ENCODE data around the gene FAM83G. TPM values are rescaled to one million over a fixed set of nuclear protein-coding genes. Genes with fewer than 3 reads are reported as not detected.

The FAM83G gene
- total and polyA plus RNA-seq, 2 donors (not counting 3 experiments of a cell fraction or from before 2014, with no cell fraction given), result 7.0 to 10.9 TPM

DNA sequence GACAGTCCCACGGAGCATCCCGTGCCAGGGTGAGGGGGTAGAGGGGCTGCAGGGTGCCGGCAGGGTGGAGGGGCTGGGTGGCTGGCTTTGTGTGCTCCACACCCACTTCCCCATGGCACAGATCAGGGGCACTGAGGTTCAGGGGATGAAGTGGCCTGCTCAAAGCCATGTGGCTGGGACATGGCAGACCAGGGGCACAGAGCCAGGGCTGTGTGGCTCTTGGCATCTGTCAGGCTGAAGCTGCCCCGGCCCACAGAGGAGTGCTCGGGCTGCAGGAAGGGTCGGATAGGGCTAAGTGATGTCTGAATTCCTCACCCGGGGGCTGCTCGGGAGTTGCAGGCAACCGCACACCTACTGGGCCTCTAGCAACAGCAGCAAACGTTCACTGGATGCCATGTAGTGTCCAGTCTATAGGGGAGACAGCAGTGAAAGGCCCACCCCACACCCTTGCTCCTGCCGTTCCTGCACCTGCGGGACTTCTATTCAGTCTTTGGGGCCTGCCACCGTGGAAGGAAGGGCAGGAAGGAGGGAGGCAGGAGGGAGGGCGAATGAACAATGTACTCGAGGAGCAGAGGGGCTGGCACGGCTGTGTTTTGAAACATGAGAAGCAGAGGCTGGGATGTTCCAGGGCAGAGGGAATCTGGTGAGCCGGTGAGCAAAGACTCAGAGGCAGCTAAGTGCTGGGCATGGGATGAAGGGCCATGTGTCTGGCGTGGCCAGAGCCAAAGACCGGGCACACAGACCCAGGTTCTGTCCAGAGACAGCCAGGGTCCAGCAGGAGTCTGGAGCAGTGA is 37.5 kb downstream of the FAM83G start:
- Histone ChIP-seq H3K36me3 (ENCODE audit: control insufficient read depth in 2 of 2, extremely low read depth in 1 of 2, insufficient read depth in 2 of 2, low read length in 2 of 2) (peaks cover 0 to 4% of the 10 kb centered on the region in 2 experiments), H3K79me2 (ENCODE audit: control insufficient read depth, insufficient read depth, low read length) (no peaks in the 10 kb centered on the region), H3K4me3 (replicated peaks in 1 of 3; ENCODE audit: insufficient read depth in 1 of 3, low read depth in 1 of 3, low read length in 3 of 3) (no peak overlapping the region), H3K9ac (replicated peaks; ENCODE audit: extremely low read depth, insufficient read depth, low read length) (no peak overlapping the region), H3K4me1 (ENCODE audit: control insufficient read depth, extremely low read depth, insufficient read depth, low read length) (peaks cover 31% of the 10 kb centered on the region), H3K9me3 (replicated peaks; ENCODE audit: control insufficient read depth, insufficient read depth, low read length) (no peaks in the 10 kb centered on the region), H4K20me1 (replicated peaks; ENCODE audit: control insufficient read depth, extremely low read depth, insufficient read depth, low read length) (no peaks in the 10 kb centered on the region), H2AFZ (ENCODE audit: low read depth, low read length) (no peak overlapping the region), H3K4me2 (ENCODE audit: insufficient read depth, low read length) (no peak overlapping the region), H3K27ac (ENCODE audit: insufficient read depth, low read depth, low read length) (no peak overlapping the region), H3K9me1 (replicated peaks; ENCODE audit: control insufficient read depth, extremely low read depth, insufficient read depth, low read length) (no peaks in the 10 kb centered on the region), H3K27me3 (ENCODE audit: control insufficient read depth in 2 of 2, insufficient read depth in 2 of 2, low read length in 2 of 2) (no peaks in the 10 kb centered on the region)
- ChIA-PET CTCF (no interaction called here), POLR2A (no interaction called here)
- no TSS peak for BruUV-seq (replicated peaks)
- dilution Hi-C loops (cut with MboI; ENCODE audit: extremely low pct_ligation_motif_present, low sequenced_read_pairs) (no loop called here), intact Hi-C loops (cut with micrococcal nuclease) (no loop called here)
- TF ChIP-seq, protein P1, sequence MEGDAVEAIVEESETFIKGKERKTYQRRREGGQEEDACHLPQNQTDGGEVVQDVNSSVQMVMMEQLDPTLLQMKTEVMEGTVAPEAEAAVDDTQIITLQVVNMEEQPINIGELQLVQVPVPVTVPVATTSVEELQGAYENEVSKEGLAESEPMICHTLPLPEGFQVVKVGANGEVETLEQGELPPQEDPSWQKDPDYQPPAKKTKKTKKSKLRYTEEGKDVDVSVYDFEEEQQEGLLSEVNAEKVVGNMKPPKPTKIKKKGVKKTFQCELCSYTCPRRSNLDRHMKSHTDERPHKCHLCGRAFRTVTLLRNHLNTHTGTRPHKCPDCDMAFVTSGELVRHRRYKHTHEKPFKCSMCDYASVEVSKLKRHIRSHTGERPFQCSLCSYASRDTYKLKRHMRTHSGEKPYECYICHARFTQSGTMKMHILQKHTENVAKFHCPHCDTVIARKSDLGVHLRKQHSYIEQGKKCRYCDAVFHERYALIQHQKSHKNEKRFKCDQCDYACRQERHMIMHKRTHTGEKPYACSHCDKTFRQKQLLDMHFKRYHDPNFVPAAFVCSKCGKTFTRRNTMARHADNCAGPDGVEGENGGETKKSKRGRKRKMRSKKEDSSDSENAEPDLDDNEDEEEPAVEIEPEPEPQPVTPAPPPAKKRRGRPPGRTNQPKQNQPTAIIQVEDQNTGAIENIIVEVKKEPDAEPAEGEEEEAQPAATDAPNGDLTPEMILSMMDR (IDR thresholded peaks at IDR 0.05; ENCODE audit: extremely low read depth in 1 of 2, insufficient read depth in 1 of 2, low read depth in 1 of 2, low read length in 2 of 2), result no peak
- TF ChIP-seq MYC (IDR thresholded peaks at IDR 0.05; ENCODE audit: low read depth, low read length) (no peak), FOS (IDR thresholded peaks at IDR 0.05; ENCODE audit: borderline replicate concordance, insufficient read depth, low read length) (no peak), POLR2A (IDR thresholded peaks at IDR 0.05; ENCODE audit: low read depth, low read length) (no peak), EZH2 (IDR thresholded peaks at IDR 0.05; ENCODE audit: borderline replicate concordance, low read depth, low read length, severe bottlenecking) (no peak), JUN (IDR thresholded peaks at IDR 0.05; ENCODE audit: borderline replicate concordance, insufficient read depth, insufficient read length, low read depth) (no peak), GATA2 (IDR thresholded peaks at IDR 0.05; ENCODE audit: insufficient read depth, insufficient read length, low read depth, low read length) (no peak), POLR2AphosphoS5 (IDR thresholded peaks at IDR 0.05; ENCODE audit: insufficient read depth, low read depth, low read length) (no peak)
- TF ChIP-seq, protein P2, sequence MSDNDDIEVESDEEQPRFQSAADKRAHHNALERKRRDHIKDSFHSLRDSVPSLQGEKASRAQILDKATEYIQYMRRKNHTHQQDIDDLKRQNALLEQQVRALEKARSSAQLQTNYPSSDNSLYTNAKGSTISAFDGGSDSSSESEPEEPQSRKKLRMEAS (IDR thresholded peaks at IDR 0.05; ENCODE audit: insufficient read depth, insufficient read length), result no peak
- DNase-seq (ENCODE audit: low read depth, low spot score) (peak; percentile 59), FAIRE-seq (peak; percentile 65)

Data from endothelial cell of umbilical vein (primary cell).